Testis (tissue), 2 donors: ENCODE data around the gene OR2T6.

Experiments
- CTCF ChIP-seq, 3 experiments: fragments of 450-650 bp in 2 of 3; fragments of 200-600 bp in 1 of 3; sonication (generic) in 1 of 3; IDR thresholded peaks; one replicate each; pipeline ENCODE4 v1.5.1; 2016 to 2019; ENCODE audit warnings: antibody characterized with exemption in 3 of 3, mild to moderate bottlenecking in 2 of 3, moderate library complexity in 1 of 3
- POLR2A ChIP-seq: fragments of 450-650 bp; IDR thresholded peaks from one replicate; pipeline ENCODE4 v1.6.1; 2017; ENCODE audit warnings: antibody characterized with exemption, mild to moderate bottlenecking, moderate library complexity

GRCh38 chr1:248372394-248372793 lies 3.2 kb upstream of the OR2T6 start:
- TF ChIP-seq POLR2A: no peak
- no peak for TF ChIP-seq CTCF (IDR thresholded peaks at IDR 0.05)
